CD4-positive, alpha-beta T cell treated with Interleukin-15 for 1 hour (primary cell): Measurements from ENCODE around the gene FCRL1.

Experiments used
- DNase-seq: peaks from one replicate; pipeline ENCODE4 v3.0.0-alpha.2; 2020

FCRL1 gene, protein sequence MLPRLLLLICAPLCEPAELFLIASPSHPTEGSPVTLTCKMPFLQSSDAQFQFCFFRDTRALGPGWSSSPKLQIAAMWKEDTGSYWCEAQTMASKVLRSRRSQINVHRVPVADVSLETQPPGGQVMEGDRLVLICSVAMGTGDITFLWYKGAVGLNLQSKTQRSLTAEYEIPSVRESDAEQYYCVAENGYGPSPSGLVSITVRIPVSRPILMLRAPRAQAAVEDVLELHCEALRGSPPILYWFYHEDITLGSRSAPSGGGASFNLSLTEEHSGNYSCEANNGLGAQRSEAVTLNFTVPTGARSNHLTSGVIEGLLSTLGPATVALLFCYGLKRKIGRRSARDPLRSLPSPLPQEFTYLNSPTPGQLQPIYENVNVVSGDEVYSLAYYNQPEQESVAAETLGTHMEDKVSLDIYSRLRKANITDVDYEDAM

DNA sequence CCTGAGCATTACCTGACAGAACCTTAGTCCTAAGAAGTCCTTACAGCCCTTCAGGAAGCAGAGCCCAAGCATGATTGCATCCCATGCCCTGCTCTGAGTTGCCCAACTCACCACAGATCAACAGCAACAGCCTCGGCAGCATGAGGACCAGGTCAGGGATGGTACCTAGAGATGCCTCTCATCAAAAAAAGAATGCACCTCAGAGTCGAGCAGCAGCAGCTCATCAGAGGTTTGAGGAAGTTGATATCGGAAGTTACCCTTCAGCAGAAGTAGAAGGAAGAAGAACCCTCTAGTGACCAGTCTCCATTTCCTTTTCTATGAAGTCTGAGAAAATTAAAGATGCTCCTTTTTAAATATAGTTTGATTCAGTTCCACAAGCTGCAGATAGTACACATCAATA lies at the start of gene FCRL1:
Gene FCRL1, minus strand, starts transcription at position 225 of the 400 bp plus-strand sequence. Its CDS starts 83 bp downstream, at position 142.
- DNase-seq, result no peak

DNA sequence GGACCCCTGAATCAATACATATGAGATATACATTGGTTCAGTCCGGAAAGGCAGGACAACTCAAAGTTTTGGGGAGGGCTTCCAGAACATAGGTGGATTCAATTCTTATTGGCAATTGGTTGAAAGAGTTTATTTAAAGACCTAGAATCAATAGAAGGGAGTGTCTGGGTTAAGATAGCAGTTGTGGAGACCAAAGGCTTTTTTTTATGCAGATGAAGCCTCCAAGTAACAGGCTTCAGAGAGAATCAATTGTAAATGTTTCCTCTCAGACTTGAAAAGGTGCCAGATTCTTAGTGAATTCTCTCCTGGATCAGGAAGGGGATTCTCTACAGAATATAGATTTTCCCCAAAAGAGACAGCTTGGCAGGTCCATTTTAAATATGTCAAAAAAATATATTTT lies 48.7 kb upstream of the FCRL1 start:
- no peak for DNase-seq

DNA sequence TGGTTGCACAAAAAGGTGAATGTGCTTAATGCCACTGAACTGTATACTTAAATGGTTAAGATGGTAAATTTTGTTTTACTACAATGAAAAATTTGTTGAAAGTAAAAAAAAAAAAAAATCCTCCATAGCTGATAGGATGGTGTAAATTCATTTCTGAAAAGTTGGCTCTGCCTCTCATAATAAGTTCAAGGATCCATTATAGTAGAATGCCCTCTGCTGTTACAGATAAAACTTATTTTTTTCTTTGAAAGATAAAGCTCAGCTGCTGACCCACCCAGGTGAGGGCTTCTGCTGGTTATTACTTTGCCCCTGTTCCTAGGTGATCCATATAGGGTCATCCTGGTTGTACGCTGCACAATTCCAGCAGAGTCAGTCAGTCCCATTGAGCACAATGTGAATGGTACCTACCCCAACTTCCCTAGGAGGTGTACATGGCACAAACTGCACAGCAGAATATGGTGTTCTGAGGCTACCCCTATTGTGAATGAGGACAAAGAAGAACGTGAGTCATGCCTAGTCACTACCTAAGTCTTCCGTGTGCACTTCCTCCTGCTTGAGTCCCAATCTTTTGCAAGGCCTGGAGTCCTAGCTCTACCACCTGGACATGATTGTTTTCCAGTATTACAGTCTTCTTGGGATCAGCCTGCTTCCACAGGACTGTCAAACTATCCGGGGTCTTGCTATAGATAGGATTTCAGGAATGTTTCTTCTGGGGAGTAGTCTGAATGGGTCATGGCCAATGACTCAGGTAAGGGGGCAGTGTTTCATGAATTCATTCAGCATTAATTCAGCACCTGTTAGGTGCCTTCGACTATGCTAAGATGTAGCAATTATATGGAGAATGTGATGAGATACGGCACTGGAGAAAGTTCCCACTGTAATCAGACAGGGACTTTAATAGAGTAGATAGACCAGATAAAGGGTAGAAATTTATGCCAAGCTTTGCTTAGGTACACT lies 42.5 kb upstream of the FCRL1 start:
- no peak for DNase-seq

DNA sequence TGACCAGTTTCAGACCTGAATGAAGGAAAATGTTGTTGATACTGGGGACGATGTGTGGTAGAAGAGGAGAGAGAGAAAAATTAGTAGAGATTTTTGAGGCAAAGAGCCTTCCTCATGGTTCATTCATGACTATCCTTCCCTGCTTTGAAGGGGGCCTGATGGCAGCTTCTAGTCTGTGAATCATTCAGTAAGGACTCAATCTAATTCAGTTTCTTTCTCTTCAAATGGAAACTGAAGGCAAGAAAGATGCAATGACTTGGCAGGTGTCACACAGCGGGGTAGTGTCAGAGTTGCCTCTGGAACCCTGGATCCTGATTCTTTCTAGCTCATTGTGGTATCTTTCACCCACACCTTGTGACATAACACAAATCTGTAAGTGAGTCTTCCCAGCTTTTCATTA lies 36.6 kb upstream of the FCRL1 start:
- no peak for DNase-seq

DNA sequence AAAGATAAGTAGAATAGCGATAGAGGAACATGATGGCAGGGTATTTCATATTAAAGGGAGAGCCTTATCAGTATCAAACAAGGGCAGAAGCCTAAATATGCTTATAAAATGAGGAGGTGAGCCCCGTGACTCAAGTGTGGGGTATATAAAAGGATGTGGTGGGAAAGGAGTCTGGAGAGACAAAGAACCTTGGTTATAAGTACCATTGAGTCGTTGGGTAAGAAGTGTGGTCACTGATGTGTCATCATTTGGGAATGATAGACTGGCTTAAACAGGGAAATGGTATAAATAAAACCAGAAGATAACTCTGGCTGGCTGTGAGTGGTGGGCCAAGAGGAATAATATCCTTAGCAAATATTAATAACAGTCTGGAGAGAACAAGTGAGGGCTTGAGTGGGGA lies 32.6 kb upstream of the FCRL1 start:
- DNase-seq, result no peak

DNA sequence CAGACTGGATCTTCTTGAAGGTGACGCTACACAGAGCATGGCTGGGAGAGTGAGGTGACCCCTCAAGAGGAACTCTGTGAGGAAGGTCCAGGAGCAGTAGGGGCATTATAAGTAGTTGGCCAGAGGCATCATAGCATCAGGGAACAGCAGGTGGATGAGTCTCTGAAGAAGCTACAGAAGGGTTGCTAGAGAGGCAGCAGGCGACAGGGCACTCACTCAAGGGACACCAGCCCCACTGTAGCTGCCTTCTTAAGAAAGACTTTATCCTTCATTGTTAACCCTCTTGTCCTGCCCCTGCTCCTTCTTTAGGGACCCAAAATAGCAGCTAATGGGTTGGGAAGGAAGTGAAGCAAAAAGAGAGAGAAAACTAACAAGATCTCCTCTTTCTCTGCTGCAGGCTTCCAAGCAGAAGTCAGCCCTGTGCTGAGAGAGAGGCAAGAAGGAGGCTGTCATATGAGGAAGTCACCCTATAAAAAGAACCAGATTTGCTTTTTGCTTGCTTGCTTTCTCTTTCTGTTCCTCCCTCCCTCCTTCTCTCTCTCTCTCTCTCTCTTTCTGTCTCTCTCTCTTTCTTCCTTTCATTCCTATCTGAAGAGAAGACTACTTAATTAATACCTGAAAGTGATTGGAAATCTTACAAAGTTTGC lies 29.4 kb upstream of the FCRL1 start:
- no peak for DNase-seq

DNA sequence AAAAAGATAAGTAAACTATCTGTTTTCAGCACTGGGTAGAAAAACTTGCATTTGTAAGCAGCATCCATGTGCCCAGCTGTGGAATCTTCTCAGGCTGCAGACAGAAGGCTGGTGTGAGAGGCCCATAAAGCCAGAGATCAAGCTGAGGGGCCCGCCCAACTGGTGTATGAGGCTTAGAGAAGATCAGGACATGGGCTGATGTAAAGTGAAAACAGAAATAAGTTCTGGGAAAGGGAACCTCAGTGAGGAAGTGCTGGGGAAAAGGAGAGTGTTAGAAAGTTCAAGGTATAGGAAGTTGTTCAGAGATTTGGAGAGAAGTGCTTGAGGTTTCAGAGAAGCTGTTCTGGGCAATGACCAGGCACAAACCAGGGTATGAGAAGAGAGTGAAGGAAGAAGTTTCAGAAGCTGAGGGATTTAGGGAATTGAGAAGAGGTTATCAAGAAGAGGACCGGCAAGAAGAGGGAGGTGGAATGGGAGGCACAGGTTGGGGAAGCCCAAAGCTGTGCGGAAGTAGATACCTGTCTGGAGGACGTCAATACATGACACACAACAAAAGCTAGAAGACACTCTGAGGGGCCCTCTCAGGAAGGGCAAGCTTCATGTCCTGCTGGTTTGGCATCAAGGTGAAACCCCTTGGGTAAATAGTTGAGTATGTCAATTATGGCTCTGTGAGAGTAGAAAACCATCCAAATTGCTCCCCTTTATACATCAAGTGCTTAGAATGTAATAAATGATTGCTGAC lies 24.3 kb upstream of the FCRL1 start:
- no peak for DNase-seq

DNA sequence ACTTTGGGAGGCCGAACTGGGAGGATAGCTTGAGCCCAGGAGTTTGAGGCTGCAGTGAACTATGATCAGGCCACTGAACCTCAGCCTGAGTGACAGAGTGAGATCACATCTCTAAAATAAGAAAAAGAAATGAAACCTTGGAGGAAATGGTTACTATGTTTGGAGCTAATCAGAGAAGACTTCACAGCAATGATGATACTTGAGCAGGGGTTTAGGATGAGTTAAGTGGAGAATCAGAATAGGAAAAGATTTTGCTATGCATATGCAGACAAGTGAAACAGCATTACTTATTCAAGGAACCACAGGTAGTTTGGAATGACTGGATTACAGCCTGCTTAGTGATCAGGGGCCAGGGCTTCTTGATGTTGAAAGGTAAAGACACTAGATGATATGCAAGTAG lies 23.0 kb upstream of the FCRL1 start:
- no peak for DNase-seq

DNA sequence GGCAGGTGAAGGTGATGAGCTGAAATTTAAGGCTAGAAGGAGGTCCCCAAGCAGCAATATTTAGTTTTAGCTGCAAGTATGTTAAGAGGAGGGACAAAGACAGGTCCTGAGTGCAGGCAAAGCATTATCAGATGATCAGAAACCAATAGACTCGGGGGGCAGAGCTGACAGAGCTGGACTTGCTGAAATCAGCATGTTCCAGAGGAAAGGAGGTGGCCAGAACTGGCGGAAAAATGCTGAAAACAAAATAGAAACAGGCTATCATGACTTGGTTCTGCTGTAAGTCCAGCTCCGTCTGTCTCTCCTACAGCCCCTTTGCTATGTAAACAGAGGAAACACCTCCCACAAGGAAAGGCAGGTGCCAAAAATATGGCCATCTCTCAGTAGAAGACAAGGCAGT lies 21.8 kb upstream of the FCRL1 start, which contains the start of gene CD5L:
Gene CD5L, minus strand, starts transcription at position 101 of the 400 bp plus-strand sequence. CDS start 107 bp downstream, outside the sequence.
- DNase-seq, result no peak

DNA sequence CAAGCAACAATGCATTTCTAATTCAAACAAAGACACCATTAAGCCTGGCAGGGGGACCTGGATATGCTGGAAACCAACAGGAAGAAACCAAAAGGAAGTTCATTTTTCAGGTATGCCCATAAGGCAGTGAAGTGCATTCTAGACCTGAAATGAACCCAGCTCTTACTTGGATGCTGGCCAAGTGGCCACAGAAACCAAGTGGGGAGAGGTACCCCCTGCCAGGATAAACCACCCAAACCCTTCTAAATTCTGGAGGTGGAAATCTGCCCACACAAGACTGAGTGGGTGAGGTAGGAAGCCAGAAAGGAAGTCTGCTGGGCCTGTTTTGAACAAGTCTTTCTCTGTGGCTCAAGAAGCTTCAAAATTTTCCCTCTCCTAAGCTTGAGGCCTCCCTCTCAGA lies 19.0 kb upstream of the FCRL1 start:
- DNase-seq, result no peak

DNA sequence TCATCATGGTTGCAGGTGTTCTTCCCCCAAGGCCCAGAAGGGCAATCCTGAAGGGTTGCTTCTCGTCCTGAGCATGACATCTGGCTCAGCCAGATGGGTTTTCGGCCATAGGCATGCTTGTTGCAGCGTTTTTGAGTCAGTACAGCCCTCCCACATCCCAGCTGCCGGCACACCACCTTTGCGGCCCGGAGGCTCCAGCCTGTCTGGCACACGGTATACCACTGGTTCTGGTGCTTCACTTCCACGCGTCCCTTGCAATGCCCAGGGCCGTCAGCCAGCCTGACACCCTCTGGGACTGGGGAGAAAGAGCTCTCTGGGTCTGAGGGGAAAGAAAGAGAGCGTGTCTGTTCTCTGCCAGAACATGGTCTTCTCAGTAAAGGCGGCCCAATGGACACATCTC lies 14.5 kb upstream of the FCRL1 start:
- no peak for DNase-seq

DNA sequence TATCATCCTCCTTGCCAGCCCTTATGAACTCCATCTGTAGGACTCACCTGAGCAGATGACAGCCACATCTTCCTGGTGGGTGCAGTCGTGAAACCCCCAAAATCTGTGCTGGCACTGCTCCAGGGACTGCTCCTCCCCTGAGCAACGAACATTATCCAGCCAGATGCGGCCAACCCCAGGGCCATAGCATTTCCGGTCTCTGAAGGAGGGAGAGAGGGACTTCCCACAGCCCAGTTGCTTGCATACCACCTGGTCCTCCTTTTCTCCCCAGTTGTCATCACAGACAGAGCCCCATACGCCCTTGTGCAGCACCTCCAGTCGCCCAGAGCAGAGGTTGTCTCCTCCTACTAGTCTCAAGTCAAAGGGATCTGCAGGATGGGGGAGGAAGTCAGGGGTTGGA lies 13.2 kb upstream of the FCRL1 start:
- DNase-seq, result no peak

DNA sequence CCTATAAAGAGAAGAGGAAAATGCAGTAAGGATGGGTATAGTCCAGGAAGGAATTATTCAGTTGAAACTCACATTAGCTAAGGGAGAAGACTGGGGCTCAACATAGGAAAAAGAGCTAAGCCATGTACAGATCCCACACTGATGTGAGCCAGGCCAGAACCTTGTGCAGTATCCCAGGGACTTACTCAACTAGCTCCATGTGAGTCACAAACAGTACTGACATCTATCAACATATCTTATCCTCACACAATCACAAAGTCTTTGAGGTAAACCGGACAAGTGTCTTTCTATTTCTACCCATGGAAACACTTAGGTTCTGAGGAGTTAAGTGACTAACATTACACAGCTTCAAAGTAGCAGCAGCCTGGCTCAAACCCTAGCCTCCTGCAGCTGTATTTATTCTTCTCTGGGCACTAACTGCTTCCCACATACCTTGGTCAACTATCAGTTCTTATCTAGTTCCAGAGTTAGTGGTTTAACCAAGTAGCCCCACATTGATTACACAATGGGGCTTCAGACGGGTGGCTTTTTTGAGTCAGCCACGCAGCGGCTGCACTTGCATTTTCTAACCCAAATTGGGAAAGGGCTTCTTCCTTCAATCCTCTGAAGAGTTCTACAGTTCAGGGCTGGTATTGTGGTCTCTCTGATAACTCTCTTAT lies 12.2 kb upstream of the FCRL1 start:
- DNase-seq, result no peak

DNA sequence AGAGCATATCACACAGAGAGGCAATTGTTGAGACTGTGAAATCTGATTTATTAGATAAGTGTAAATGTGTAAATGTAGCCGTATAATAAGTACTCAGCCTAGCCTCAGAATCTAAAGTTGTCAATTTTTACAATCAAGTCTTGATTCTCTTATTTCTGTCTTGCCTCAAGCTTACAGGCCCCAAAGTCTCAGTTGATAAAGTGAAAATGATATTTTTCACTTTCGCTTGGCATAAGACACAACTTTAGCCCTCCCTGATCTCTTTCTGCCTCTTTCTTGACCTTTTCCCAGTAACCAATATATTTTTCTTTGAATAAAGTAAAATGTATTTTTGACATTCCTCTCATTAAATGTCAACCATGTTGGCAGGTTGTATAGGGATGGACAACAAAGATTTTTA lies 11.0 kb upstream of the FCRL1 start:
- no peak for DNase-seq

DNA sequence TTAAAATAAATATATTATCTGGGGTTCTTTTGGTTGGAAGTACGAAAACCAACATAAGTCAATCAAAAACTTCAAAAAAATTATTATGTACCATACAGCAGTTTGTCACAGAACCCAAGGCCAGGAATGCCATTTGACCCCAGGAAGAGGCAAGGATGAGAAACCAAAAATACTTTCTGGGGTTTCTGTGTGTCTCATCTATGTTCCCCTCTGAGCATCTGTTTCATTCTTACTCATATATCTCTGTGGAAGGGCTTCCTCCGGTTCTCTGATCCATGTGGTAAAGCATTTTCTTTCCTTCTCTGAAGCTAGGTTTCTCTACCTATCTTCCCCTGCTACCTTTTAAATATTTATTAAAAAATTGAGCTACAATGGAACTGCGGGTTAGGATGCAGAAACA lies 9.8 kb upstream of the FCRL1 start:
- no peak for DNase-seq

DNA sequence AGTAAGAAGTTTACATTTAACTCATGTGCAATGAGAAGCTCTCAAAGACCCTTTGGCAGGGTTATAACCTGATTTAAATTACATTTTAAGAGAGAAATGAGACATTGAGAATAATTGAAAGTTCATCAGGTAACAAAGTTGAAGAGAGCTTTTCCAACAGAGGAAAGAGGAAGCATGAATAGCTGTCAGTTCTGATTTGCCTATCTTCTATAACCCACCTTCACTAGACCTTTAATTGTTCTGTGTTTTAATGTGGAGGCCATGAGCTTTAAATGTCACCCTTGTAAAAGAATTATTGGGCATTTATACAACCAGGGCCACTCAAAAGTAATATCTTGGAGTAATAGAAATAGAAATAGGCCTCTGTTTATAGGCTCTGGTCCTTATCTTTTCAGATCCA lies 9.3 kb upstream of the FCRL1 start:
- DNase-seq, result no peak

DNA sequence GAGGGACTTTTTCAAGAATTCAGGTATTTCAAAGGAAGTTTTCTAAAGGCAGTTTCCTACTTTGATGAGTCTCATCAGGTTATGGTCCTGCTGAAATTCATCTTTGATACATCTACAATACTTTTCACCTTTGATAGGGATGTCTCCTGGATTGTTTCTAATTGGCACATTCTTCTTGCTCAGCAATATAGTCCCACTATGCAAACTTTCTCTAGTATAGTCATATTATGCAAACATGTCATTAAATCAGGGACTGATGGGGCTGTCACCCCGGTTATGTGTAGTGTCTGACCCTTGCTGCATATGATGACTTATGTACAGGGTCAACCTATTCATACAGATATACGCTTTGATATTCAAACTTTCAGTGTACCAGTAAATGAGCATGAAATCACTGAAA lies 379 bp upstream of the FCRL1 start:
- DNase-seq, result no peak

DNA sequence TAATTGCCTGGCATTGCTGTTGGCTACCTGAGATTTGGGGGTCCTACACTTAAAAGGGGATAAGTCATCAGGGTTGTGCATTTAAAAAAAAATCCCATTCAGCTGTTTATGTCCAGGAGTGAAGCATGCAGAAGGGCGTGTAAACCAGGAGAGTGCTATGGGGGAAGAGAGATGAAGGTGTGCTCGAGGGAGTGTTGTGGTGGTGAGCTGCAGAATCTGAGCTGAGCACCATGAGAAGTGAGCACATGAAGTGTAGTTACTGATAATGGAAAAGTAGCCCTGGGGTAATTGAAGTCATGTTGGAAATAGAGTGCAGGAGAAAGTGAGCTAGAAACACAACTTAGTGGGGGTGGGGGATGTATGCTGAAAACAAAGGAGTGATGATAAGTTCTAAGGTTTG lies 705 bp downstream of the FCRL1 start:
- no peak for DNase-seq

DNA sequence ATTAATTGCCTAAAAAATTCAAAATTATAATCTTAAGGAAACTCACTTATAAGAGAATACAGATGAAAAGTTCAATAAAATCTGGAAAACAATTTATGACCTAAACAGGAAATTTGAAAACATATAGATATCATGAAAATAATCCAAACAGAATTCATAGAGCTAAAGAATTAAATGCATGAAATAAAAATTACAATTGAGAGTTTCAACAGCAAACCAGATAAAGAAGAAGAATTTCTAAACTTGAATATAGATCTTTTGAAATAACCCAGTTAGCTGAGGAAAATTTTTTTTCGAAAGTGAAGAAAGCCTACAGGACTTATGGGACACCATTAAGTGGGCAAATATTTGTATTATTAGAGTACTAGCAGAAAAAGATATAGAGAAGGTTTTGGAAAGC lies 6.7 kb downstream of the FCRL1 start:
- no peak for DNase-seq

DNA sequence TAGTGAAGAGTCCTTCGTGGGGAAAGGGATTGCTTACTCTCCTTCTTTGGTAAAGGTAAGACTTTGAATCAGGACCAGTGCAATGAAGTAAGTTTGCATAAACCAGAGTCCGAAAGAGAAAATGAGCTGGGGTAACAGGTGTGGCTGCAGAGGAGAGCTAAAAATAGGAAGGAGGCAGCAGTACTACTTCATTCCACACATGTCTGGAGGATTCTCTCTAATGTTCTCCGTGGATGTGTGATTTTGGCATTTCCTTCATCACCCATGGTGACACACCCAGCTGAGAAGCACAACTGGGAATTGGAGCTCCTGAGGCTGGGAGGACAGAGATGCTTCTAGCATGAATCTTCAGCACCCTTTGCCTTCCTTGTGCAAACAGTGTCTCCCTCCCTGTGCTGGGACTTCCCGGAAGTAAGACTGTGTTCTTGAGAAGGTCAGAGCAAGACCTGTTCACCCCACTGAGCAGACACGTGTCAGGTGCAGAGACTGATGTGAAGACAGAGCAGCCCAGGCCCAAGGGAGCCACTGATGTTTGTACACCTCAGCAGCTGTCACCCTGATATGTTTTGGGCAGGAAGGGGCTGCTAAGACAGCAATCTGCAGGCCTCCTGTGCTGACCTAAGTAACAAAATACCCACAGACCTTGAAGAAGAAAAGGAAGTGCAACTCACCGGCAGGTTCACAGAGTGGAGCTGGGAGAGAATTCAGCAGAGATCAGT lies 13.3 kb downstream of the FCRL1 start:
- peak; percentile 81 for DNase-seq

DNA sequence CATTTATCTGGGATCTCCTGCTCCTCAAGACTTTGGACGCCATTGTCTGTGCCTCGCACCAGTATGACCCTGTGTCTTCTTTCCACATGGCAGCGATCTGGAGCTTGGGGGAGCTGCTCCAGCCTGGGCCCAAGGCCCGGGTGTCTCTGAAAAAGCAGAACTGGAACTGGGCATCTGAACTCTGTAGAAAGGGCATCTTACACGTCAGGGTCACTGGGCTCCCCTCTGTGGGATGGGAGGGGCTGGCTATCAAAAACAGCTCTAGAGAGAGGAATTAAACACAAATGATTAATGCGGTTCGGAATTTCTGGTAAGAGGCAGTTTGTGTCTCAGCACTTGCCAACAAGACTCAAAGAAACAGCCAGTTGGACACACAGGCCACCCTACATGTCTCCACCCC lies 16.1 kb downstream of the FCRL1 start:
- DNase-seq, result peak; percentile 37
